ENCODE measurements around the gene NTN5.

GRCh38 chr19:48720613-48721296 is 47.9 kb upstream of the NTN5 start:
- TF ChIP-seq CTCF (IDR thresholded peaks at IDR 0.05; ENCODE audit: poor library complexity) (no peak), EZH2 (IDR thresholded peaks at IDR 0.05; ENCODE audit: borderline replicate concordance) (no peak)
